BE2C (cell line): ENCODE results near the gene DDX4.

Experiments used
- DNase-seq: peaks from one replicate; pipeline ENCODE4 v3.0.0-alpha.2; 2020
- H3K27me3 ChIP-seq: fragments of 250-450 bp; sonication (Bioruptor Pico); 2 replicates; pipeline ENCODE4 v1.5.1; 2020; ENCODE audit warnings: mild to moderate bottlenecking
- H3K36me3 ChIP-seq: fragments of 250-450 bp; sonication (Bioruptor Pico); 2 replicates; pipeline ENCODE4 v1.5.1; 2020; ENCODE audit warnings: mild to moderate bottlenecking
- H3K4me1 ChIP-seq: fragments of 250-450 bp; sonication (Bioruptor Pico); 2 replicates; pipeline ENCODE4 v1.5.1; 2020
- H3K4me3 ChIP-seq: 2 replicates; pipeline ENCODE4 v1.5.1; 2011; ENCODE audit warnings: low read depth, low read length
- H3K9me3 ChIP-seq: fragments of 250-450 bp; sonication (Bioruptor Pico); 2 replicates; pipeline ENCODE4 v1.5.1; 2020
- CTCF ChIP-seq: IDR thresholded peaks from 2 replicates; pipeline ENCODE4 v1.5.1; 2012; ENCODE audit warnings: mild to moderate bottlenecking, low read depth, low read length

The DDX4 gene

GRCh38 chr5:55851675-55851979 lies 113.8 kb downstream of the DDX4 start:
- no peaks in the 10 kb centered on the region for H3K36me3 ChIP-seq
- H3K27me3 ChIP-seq: peaks cover 35% of the 10 kb centered on the region
- no peak for DNase-seq
- TF ChIP-seq CTCF: no peak
- H3K9me3 ChIP-seq: no peaks in the 10 kb centered on the region
- no peaks in the 10 kb centered on the region for H3K4me1 ChIP-seq
- no peak overlapping the region for H3K4me3 ChIP-seq

GRCh38 chr5:55852503-55852902 lies 114.6 kb downstream of the DDX4 start:
- no peak for DNase-seq

GRCh38 chr5:55853041-55853670 lies 115.3 kb downstream of the DDX4 start:
- Histone ChIP-seq H3K27me3 (peaks cover 35% of the 10 kb centered on the region), H3K36me3 (no peaks in the 10 kb centered on the region), H3K9me3 (no peaks in the 10 kb centered on the region), H3K4me1 (no peaks in the 10 kb centered on the region), H3K4me3 (no peak overlapping the region)
- DNase-seq: no peak
- TF ChIP-seq CTCF: no peak

More at GRCh38 chr5:55852503-55852902, 114.6 kb downstream of the DDX4 start:
- Histone ChIP-seq H3K4me3 (no peak overlapping the region), H3K27me3 (peaks cover 35% of the 10 kb centered on the region), H3K9me3 (no peaks in the 10 kb centered on the region), H3K36me3 (no peaks in the 10 kb centered on the region), H3K4me1 (no peaks in the 10 kb centered on the region)
- TF ChIP-seq CTCF: no peak

- Histone ChIP-seq H3K4me3 (no peak overlapping the region), H3K27me3 (peaks cover 32% of the 10 kb centered on the region), H3K4me1 (no peaks in the 10 kb centered on the region), H3K9me3 (no peaks in the 10 kb centered on the region), H3K36me3 (no peaks in the 10 kb centered on the region)
- no peak for DNase-seq
- TF ChIP-seq CTCF: no peak
Observed at GRCh38 chr5:55853818-55854217, 116.0 kb downstream of the DDX4 start.

GRCh38 chr5:55855509-55855908 lies 117.6 kb downstream of the DDX4 start:
- Histone ChIP-seq H3K4me3 (no peak overlapping the region), H3K9me3 (no peaks in the 10 kb centered on the region), H3K36me3 (no peaks in the 10 kb centered on the region), H3K4me1 (no peaks in the 10 kb centered on the region), H3K27me3 (peaks cover 20% of the 10 kb centered on the region)
- no peak for DNase-seq
- no peak for TF ChIP-seq CTCF

GRCh38 chr5:55856516-55857246 lies 118.8 kb downstream of the DDX4 start:
- no peaks in the 10 kb centered on the region for H3K36me3 ChIP-seq
- H3K27me3 ChIP-seq: peaks cover 18% of the 10 kb centered on the region
- H3K4me3 ChIP-seq: no peak overlapping the region
- no peak for TF ChIP-seq CTCF
- H3K4me1 ChIP-seq: no peaks in the 10 kb centered on the region
- no peaks in the 10 kb centered on the region for H3K9me3 ChIP-seq
- no peak for DNase-seq
